ENCODE results near the gene CDYL2. TPM values are rescaled to one million over a fixed set of nuclear protein-coding genes. Genes with fewer than 3 reads are reported as not detected.

CDYL2 gene
- total and polyA plus RNA-seq, 4 donors, result 0.84 to 4.1 (median 2.3) TPM

GRCh38 chr16:80586476-80586875 is 217.9 kb downstream of the CDYL2 start:
- Histone ChIP-seq H3K9me3 (ENCODE audit: control insufficient read depth in 4 of 4, low read length in 3 of 4) (no peaks in the 10 kb centered on the region), H3K9ac (ENCODE audit: low read depth in 1 of 2, low read length in 2 of 2) (no peak overlapping the region), H3K4me1 (ENCODE audit: control insufficient read depth in 4 of 4, insufficient read depth in 4 of 4, low read length in 3 of 4) (no peaks in the 10 kb centered on the region), H3K4me3 (ENCODE audit: low read depth in 1 of 3, low read length in 3 of 3) (no peak overlapping the region), H3K36me3 (ENCODE audit: control insufficient read depth in 4 of 4, insufficient read depth in 3 of 4, low read depth in 1 of 4, low read length in 3 of 4) (no peaks in the 10 kb centered on the region), H3K27ac (ENCODE audit: low read depth in 1 of 2, low read length in 2 of 2) (no peak overlapping the region), H3K27me3 (ENCODE audit: control insufficient read depth in 4 of 4, insufficient read depth in 4 of 4, low read length in 3 of 4) (no peaks in the 10 kb centered on the region)
- no peak for DNase-seq (ENCODE audit: low spot score)
- no peak for TF ChIP-seq RXRA (IDR thresholded peaks at IDR 0.05)
- no peak for TF ChIP-seq TAF1 (conservative IDR thresholded peaks at IDR 0.05)
- TF ChIP-seq HNF4G (IDR thresholded peaks at IDR 0.05), result no peak
- no peak for TF ChIP-seq ATF3 (IDR thresholded peaks at IDR 0.05)
- TF ChIP-seq HNF4A (conservative IDR thresholded peaks at IDR 0.05), result no peak

- Histone ChIP-seq H3K4me3 (ENCODE audit: low read depth in 1 of 3, low read length in 3 of 3) (no peak overlapping the region), H3K27me3 (ENCODE audit: control insufficient read depth in 4 of 4, insufficient read depth in 4 of 4, low read length in 3 of 4) (no peaks in the 10 kb centered on the region), H3K9me3 (ENCODE audit: control insufficient read depth in 4 of 4, low read length in 3 of 4) (no peaks in the 10 kb centered on the region), H3K9ac (ENCODE audit: low read depth in 1 of 2, low read length in 2 of 2) (no peak overlapping the region), H3K27ac (ENCODE audit: low read depth in 1 of 2, low read length in 2 of 2) (no peak overlapping the region), H3K36me3 (ENCODE audit: control insufficient read depth in 4 of 4, insufficient read depth in 3 of 4, low read depth in 1 of 4, low read length in 3 of 4) (no peaks in the 10 kb centered on the region), H3K4me1 (ENCODE audit: control insufficient read depth in 4 of 4, insufficient read depth in 4 of 4, low read length in 3 of 4) (no peaks in the 10 kb centered on the region)
- WGBS, result 81% methylated on average over 4 of the region's 4 CpGs
- TF ChIP-seq TAF1 (conservative IDR thresholded peaks at IDR 0.05) (no peak), EGR1 (IDR thresholded peaks at IDR 0.05; ENCODE audit: low read depth in 2 of 2) (no peak), SP1 (IDR thresholded peaks at IDR 0.05) (no peak), CTCF (IDR thresholded peaks at IDR 0.05; ENCODE audit: low read depth, low read length, missing input control) (no peak), RXRA (IDR thresholded peaks at IDR 0.05) (no peak), ZBTB33 (IDR thresholded peaks at IDR 0.05) (no peak), MAX (IDR thresholded peaks at IDR 0.05) (no peak), ATF3 (IDR thresholded peaks at IDR 0.05) (no peak), NR2F2 (IDR thresholded peaks at IDR 0.05) (no peak), FOXA2 (IDR thresholded peaks at IDR 0.05) (no peak), FOXA1 (IDR thresholded peaks at IDR 0.05) (no peak)
- no peak for DNase-seq (ENCODE audit: low spot score)
These were observed 218.6 kb downstream of the CDYL2 start for GRCh38 chr16:80585764-80586163.

- DNase-seq (ENCODE audit: low spot score), result no peak
- Histone ChIP-seq H3K27ac (ENCODE audit: low read depth in 1 of 2, low read length in 2 of 2) (no peak overlapping the region), H3K4me3 (ENCODE audit: low read depth in 1 of 3, low read length in 3 of 3) (no peak overlapping the region), H3K4me1 (ENCODE audit: control insufficient read depth in 4 of 4, insufficient read depth in 4 of 4, low read length in 3 of 4) (no peaks in the 10 kb centered on the region), H3K9ac (ENCODE audit: low read depth in 1 of 2, low read length in 2 of 2) (no peak overlapping the region), H3K9me3 (ENCODE audit: control insufficient read depth in 4 of 4, low read length in 3 of 4) (no peaks in the 10 kb centered on the region), H3K27me3 (ENCODE audit: control insufficient read depth in 4 of 4, insufficient read depth in 4 of 4, low read length in 3 of 4) (no peaks in the 10 kb centered on the region), H3K36me3 (ENCODE audit: control insufficient read depth in 4 of 4, insufficient read depth in 3 of 4, low read depth in 1 of 4, low read length in 3 of 4) (no peaks in the 10 kb centered on the region)
- WGBS, result 88% methylated on average over 3 of the region's 3 CpGs
- TF ChIP-seq HNF4G (IDR thresholded peaks at IDR 0.05) (no peak), TAF1 (conservative IDR thresholded peaks at IDR 0.05) (no peak), RXRA (IDR thresholded peaks at IDR 0.05) (no peak), ATF3 (IDR thresholded peaks at IDR 0.05) (no peak), RAD21 (IDR thresholded peaks at IDR 0.05) (no peak), HNF4A (conservative IDR thresholded peaks at IDR 0.05) (no peak), FOXA1 (IDR thresholded peaks at IDR 0.05) (no peak)
These were observed 220.9 kb downstream of the CDYL2 start for GRCh38 chr16:80583466-80583865.

All from liver (tissue), 9 donors.